Osteoblast (primary cell): ENCODE data around the gene SHLD2. TPM values are rescaled to one million over a fixed set of nuclear protein-coding genes. Genes with fewer than 3 reads are reported as not detected.
"Not testable (repeated sequence)": the region's sequence is repeated elsewhere in the genome, so short reads cannot be mapped to it uniquely, and the experiment has no call there.

ENCODE experiments used
- DNase-seq: peaks from one replicate; pipeline ENCODE4 v3.0.0; 2011; ENCODE audit warnings: low spot score, mixed read lengths; ENCODE audit not compliant: insufficient read length; ENCODE audit errors: missing footprints
- H2AFZ ChIP-seq: 2 replicates; pipeline ENCODE4 v1.6.0; 2011; ENCODE audit warnings: mild to moderate bottlenecking, low read length
- H3K27ac ChIP-seq: 2 replicates; pipeline ENCODE4 v1.5.1; 2011; ENCODE audit warnings: mild to moderate bottlenecking, low read depth, low read length, moderate library complexity
- H3K27me3 ChIP-seq: 2 replicates; pipeline ENCODE4 v1.6.0; 2012; ENCODE audit warnings: mild to moderate bottlenecking, control low read depth, inconsistent platforms, low read length, moderate library complexity; ENCODE audit not compliant: insufficient read depth
- H3K36me3 ChIP-seq: 2 replicates; pipeline ENCODE4 v1.5.1; 2011; ENCODE audit warnings: mild to moderate bottlenecking, low read length, control low read depth, moderate library complexity; ENCODE audit not compliant: insufficient read depth
- H3K4me1 ChIP-seq: 2 replicates; pipeline ENCODE4 v1.5.1; 2011; ENCODE audit warnings: mild to moderate bottlenecking, low read length, control low read depth, moderate library complexity; ENCODE audit not compliant: insufficient read depth
- H3K4me2 ChIP-seq: 2 replicates; pipeline ENCODE4 v1.6.0; 2011; ENCODE audit warnings: mild to moderate bottlenecking, low read length; ENCODE audit not compliant: insufficient read depth
- H3K4me3 ChIP-seq: fragments of 200-600 bp; sonication (generic); 3 replicates; pipeline ENCODE4 v1.5.1; 2012; ENCODE audit warnings: mild to moderate bottlenecking, low read length, inconsistent platforms; ENCODE audit not compliant: insufficient read depth
- H3K79me2 ChIP-seq: 2 replicates; pipeline ENCODE4 v1.6.0; 2012; ENCODE audit warnings: mild to moderate bottlenecking, low read length, control low read depth, inconsistent platforms; ENCODE audit not compliant: insufficient read depth
- H3K9me3 ChIP-seq: 2 replicates; pipeline ENCODE4 v1.5.1; 2011; ENCODE audit warnings: low read depth, low read length, control low read depth
- H4K20me1 ChIP-seq: 2 replicates; pipeline ENCODE4 v1.6.0; 2012; ENCODE audit warnings: mild to moderate bottlenecking, low read length, control low read depth; ENCODE audit not compliant: insufficient read depth
- CTCF ChIP-seq: IDR thresholded peaks from 2 replicates; pipeline ENCODE4 v1.5.1; 2011; ENCODE audit warnings: mild to moderate bottlenecking, low read depth, low read length, moderate library complexity; ENCODE audit errors: extremely low read depth
- total RNA-seq: library from RNA; depleted of rRNA; stranded (reverse); fragments of >200 nt; gene quantifications from 2 replicates; pipeline ENCODE4 v1.2.3, GENCODE V29; 2012

SHLD2 gene
- total RNA-seq, 1 donor: 40.9 TPM

DNA sequence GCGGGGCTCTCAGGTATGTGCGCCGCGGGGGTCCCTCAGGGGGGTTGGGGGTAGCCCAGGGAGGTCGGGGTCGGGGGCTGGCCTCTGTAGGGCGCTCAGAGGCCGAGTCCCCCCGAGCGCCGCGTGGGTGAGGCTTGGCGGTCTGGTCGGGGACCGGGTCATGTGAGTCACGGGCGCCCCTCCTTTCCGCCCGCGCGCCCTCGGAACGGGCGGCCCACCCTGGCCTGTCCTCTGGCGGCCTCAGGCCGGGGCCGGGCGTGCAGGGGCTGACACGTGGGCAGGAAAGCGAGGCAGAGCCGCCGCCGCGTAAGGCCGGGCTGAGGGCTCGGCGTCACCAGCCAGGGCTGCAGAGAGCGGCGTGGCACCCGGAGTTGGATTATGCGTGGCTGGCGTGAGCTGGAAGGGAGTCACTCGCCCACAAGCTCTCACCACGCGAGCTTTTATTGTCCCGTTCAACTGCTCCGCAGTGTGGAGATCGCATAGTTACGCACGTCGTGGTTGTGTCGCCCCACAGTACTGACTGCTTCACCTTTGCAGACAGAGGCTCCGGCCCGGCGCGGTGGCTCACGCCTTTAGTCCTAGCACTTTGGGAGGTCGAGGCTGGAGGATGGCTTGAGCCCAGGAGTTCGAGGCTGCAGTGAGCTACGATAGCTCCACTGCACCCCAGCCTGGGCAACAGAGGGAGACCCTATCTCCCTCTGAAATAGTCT is 385 bp downstream of the SHLD2 start:
- Histone ChIP-seq H3K4me1 (peaks cover 29% of the 10 kb centered on the region), H3K36me3 (peaks cover 4% of the 10 kb centered on the region), H3K4me2 (peak overlapping the region; percentile 90), H3K4me3 (peak overlapping the region; percentile 81), H3K27me3 (no peaks in the 10 kb centered on the region), H2AFZ (peak overlapping the region; percentile 95), H4K20me1 (peaks cover 15% of the 10 kb centered on the region), H3K9me3 (no peaks in the 10 kb centered on the region), H3K79me2 (peaks cover 84% of the 10 kb centered on the region), H3K27ac (peak overlapping the region; percentile 93)
- TF ChIP-seq CTCF: no peak
- peak; percentile 94 for DNase-seq

- H4K20me1 ChIP-seq: no peaks in the 10 kb centered on the region
- H3K9me3 ChIP-seq: no peaks in the 10 kb centered on the region
- no peak overlapping the region for H3K27ac ChIP-seq
- peaks cover 33% of the 10 kb centered on the region for H3K36me3 ChIP-seq
- H3K27me3 ChIP-seq: no peaks in the 10 kb centered on the region
- H3K79me2 ChIP-seq: peaks cover 59% of the 10 kb centered on the region
- H3K4me1 ChIP-seq: no peaks in the 10 kb centered on the region
- H3K4me2 ChIP-seq: no peak overlapping the region
- no peak overlapping the region for H3K4me3 ChIP-seq
- TF ChIP-seq CTCF: no peak
- DNase-seq: no peak
- no peak overlapping the region for H2AFZ ChIP-seq
Measured at GRCh38 chr10:87101996-87102395, 7.0 kb downstream of the SHLD2 start.

DNA sequence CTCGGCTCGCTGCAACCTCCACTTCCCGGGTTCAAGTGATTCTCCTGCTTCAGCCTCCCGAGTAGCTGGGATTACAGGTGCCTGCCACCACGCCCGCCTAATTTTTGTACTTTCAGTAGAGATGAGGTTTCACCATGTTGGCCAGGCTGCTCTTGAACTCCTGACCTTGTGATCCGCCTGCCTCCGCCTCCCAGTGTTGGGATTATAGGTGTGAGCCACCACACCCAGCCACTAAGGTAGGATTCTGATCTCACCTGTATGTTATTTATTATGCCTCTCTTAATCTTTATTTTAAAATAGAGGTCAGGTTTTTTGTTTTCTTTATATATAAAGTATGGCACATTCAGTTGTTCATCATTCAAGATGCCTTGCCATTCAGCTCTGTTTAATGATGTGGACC is 9.7 kb downstream of the SHLD2 start:
- H3K4me2 ChIP-seq, H3K4me3 ChIP-seq, H4K20me1 ChIP-seq, DNase-seq, H3K9me3 ChIP-seq, H2AFZ ChIP-seq, H3K4me1 ChIP-seq, H3K27me3 ChIP-seq, H3K27ac ChIP-seq: not testable (repeated sequence)
- peaks cover 48% of the 10 kb centered on the region for H3K36me3 ChIP-seq
- peaks cover 52% of the 10 kb centered on the region for H3K79me2 ChIP-seq

GRCh38 chr10:87105446-87106124 is 10.6 kb downstream of the SHLD2 start:
- Histone ChIP-seq H3K79me2 (peaks cover 46% of the 10 kb centered on the region), H3K4me3 (no peak overlapping the region), H3K36me3 (peaks cover 48% of the 10 kb centered on the region), H2AFZ (no peak overlapping the region), H3K27ac (no peak overlapping the region), H3K27me3 (no peaks in the 10 kb centered on the region), H4K20me1 (peaks cover 4% of the 10 kb centered on the region), H3K4me2 (no peak overlapping the region), H3K9me3 (no peaks in the 10 kb centered on the region), H3K4me1 (no peaks in the 10 kb centered on the region)
- DNase-seq: no peak
- no peak for TF ChIP-seq CTCF

GRCh38 chr10:87118122-87118521 is 23.1 kb downstream of the SHLD2 start:
- H2AFZ ChIP-seq, H3K79me2 ChIP-seq, H3K4me1 ChIP-seq, H3K27ac ChIP-seq, DNase-seq, H3K27me3 ChIP-seq, H4K20me1 ChIP-seq, H3K4me2 ChIP-seq, H3K36me3 ChIP-seq, H3K4me3 ChIP-seq, H3K9me3 ChIP-seq: not testable (repeated sequence)

- H4K20me1 ChIP-seq, H3K9me3 ChIP-seq, H2AFZ ChIP-seq, H3K4me2 ChIP-seq, H3K36me3 ChIP-seq, H3K4me3 ChIP-seq, H3K27ac ChIP-seq, H3K4me1 ChIP-seq, H3K27me3 ChIP-seq, DNase-seq: not testable (repeated sequence)
- H3K79me2 ChIP-seq: peaks cover 11% of the 10 kb centered on the region
Measured at GRCh38 chr10:87119029-87119428, 24.0 kb downstream of the SHLD2 start.
